Activated CD4-positive, alpha-beta T cell treated with anti-CD3 and anti-CD28 coated beads, Interleukin-2, amount 50 U/mL, for 16 hours (primary cell): Measurements from ENCODE around the gene PITPNC1.

Experiments used
- DNase-seq: peaks from one replicate; pipeline ENCODE4 v3.0.0-alpha.2; 2020

PITPNC1 gene

DNA sequence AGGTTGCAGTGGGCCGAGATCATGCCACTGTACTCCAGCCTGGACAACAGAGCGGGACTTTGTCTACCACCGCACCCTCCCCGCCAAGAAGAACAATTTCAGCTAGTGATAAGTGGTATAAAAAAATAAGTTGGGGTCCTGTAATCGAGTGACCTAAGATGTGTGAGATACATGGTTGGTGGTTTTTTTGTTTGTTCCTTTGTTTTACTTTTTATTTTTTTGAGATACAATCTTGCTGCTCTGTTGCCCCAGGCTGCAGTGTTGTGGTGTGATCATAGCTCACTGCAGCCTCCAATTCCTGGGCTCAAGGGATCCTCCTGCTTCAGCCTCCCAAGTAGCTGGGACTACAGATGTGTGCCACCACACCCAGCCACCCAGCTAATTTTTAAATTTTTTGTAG, 58.7 kb downstream of the PITPNC1 start:
- DNase-seq, result no peak

DNA sequence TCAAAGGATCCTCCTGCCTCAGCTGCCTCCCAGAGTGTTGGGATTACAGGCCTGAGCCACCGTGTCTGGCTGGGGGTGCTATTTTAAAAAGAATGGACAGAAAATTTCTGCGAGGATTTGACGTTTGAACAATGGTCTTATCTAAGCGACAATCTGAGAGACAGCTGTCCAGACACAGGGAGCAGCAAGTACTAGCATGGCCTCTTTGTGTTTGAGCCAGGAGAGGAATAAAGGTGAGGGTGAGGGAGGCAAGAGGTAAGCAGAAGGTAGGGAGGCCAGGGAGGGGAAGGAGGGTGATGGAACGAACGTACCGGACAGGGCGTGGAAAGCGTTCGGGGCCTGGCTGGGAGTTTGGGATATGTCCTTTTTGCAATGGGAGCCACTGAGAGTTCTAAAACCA, 59.2 kb downstream of the PITPNC1 start:
- no peak for DNase-seq

DNA sequence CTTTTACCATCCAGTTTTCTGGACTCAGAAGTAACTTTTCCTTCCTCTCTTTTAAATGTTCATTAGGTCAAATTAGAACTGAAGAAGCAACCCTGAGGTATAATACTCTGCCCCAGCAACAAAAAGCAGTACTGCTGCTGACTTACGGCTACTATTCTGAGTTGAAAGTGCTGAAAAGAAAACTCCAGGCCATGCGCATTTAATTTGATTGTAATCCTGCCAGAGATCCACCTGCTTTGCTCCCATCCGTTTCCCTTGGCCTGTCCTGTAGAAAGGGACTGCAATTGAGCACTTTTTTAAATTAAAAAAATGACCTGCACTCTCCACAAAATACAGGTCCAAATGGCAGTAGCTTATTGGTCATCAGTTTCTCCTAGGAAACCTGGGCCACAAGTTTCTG, 61.6 kb downstream of the PITPNC1 start:
- DNase-seq, result no peak

DNA sequence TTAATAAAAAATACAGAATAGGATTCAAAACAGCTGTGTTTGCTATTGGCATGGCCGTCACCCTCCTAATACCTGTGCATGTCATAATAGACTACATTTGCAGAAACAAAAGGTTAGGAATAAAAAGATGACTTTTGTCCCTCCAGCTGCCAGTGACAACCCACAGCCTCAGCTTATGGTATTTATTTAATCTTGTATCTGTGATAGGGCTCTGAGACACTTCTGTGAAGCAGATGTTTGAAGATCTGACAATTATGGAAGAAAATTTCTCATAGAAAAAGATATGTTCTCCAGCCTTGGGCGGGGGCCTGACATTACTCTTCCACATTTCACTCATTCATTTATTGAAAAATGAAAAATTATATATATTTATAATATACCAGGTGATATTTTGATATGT, 62.2 kb downstream of the PITPNC1 start:
- no peak for DNase-seq

DNA sequence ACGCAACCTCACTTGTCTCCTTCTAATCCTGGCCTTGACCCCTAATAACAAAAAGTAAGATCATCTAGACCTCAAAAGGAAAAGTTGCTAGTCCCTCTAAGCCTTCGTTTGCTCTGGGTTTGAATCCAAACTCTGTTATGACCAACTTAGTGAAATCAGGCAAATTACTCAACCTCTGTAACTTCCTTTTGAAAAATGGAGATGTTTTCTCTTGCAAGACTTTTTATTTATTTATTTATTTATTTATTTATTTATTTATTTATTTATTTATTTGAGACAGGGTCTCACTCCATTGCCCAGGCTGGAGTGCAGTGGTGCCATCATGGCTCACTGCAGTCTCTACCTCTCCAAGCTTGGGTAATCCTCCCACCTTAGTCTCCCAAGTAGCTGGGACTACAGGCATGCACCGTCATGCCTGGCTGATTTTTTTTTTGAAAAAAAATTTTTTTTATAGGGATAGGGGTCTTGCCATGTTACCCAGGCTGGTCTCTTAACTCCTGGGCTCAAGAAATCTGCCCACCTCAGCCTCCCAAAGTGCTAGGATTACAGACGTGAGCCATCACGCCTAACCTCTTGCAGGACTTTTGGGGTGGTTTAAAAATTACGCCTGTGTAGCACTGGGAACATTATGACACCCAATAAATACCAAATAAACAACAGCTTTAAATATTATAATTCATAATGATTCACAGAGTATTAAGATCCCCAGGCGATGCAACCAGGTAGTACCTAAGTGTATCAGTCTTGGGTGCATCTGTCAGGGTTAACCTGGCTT, 63.4 kb downstream of the PITPNC1 start:
- peak; percentile 35 for DNase-seq

DNA sequence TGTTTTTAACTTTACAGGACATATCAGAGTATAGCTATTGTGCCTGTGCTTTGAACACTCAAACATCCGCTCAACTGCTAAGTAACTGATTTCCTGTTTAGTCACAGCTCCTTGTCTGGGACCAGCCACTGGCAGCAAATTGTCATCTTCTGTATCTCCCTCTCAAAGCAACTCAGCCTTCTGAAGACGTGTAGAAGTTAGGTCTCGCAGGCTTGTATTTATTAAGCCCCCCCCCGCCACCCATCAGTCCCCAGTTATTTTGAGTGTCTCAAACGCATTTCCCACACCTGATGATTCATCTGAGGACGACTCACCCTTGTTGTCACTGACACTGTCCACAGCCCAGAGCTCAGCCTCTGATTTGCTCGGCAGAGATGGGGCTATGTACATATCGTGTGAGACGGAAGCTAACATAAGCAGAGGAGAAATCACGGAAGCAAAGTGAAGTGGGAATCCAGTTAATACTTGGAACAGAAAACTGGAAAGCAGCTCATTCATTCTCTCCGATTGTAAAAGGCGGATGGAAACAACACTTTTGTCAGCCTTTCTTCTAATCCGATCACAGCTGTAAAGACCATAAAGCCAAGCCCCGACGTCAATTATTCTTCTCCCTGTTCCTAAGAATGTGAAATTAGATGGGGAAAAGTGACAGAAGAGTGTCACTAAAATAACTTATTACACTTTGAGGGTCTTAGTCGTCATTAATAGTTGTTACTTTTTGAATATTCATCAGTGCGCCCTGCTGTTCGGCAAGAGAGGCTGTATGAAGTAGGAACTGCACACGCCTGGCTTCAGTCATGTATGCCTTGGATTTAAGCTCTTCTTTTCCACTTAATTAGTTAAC, 64.2 kb downstream of the PITPNC1 start:
- DNase-seq, result peak; percentile 87

DNA sequence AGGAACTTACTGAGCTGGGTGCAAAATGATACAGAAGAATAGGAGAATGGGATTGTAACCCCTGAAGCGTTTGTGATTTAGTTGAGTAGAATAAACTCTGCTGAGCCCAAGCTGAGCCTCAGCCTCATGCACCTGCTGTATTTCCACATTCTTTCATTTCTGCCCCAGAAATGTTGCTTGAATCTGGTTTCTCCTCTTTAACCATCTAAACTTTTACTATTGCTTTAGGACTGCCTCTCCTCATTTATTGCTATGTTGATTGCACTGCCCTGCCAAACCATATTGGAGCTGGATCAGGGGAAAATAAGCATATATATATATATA, 64.8 kb downstream of the PITPNC1 start:
- no peak for DNase-seq

DNA sequence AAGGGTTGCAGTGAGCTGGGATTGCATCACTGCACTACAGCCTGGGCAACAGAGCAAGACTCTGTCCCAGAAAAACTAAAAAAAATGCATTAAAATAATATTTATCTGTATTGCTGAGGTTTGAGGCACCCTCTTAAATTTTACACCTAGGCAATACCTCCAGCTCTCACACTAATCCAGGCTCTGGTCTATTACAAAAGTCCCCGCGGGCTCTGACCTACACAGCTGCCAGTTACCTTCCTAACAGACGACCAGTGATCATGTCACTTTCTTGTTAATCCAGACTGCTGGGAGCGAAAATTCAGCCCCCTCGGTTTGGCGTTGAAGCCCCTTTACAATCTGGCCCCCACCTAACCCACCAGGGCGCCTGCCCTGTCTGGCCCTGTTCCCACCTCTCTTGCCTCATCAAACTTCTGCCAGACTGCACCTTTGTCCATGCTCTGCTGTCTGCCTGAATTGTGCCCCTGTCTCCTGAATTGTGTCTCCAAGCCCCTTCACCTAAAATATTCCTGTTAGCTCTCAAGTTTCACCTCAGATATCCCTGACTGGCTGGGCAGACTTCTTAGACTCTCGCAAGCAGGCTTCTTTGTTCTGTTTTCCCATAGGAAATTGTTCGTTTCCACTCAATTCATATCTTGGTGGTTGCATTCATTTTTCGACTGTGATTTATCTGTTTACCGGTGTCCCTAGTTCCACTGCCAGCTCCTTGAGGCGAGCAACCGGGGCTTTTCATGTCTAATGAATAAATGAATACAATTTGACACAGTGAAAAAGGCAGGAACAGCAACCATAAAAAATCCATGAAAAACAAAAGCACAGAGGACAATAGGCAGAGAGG, 65.9 kb downstream of the PITPNC1 start:
- no peak for DNase-seq

DNA sequence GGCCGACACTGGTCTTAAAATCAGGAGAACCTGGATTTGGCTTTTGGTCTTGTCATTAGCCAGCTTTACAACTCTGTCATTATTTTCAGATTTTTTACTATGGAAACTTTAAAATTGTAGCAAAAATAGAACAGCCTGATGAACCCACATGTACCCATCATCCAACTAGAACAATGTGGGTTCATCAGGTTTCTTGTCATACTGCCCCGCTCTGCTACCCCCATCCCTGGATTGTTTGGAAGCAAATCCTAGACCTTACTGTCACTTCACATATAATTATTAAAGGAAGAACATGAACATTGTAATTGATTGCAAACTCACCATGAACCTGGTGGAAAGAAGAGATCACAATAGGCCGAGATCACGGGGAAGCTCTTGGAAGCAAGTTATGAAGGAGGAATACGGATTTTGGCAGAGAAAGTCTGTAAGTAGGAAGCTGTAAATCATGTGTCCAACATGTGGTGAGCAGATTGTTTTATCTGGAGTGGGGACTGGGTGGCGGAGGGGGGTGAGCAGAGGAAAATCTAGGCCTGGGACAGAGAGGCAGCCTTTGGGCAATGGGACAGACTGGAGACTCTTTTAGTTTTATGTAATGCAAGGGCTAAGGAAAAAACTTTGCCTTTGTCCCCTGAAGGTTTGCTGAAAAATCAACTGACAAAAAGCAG, 67.0 kb downstream of the PITPNC1 start:
- DNase-seq, result no peak

DNA sequence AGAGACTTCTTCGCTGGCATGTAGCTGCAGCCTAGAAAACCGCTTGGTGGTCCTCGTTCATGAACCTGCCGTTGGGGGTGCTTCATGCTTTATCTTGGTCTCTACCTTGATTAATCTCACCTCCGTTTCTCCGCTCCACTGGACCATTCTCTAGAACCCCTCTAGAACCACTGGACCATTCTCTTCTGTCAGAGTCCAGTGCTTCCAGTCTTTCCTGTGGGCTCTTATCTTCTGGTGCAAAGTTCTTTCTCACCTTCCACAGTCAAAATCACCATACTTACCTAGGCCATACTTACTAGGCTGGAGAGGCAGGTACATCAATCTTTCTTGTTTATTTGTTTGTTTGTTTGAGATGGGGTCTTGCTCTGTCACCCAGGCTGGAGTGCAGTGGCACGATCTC, 71.4 kb downstream of the PITPNC1 start:
- no peak for DNase-seq

DNA sequence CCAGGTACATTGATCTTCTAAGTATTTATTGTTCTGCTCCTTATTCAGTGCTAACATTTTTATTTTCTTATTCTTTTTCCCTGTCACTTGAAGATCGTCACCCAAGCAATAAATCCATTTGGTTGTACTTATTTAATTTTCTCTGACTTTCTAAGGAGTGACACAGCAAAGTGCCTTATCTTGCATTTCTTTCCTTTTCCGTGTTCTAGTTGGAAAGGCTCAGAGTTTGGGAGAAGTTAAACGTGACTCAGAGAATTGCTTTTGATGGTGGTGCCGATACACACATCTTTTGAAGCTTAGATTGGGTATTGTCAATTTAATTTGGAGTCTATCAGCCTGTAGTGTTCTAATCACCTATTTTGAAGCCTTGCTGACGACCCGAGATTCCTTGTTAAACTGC, 72.0 kb downstream of the PITPNC1 start:
- DNase-seq, result no peak

DNA sequence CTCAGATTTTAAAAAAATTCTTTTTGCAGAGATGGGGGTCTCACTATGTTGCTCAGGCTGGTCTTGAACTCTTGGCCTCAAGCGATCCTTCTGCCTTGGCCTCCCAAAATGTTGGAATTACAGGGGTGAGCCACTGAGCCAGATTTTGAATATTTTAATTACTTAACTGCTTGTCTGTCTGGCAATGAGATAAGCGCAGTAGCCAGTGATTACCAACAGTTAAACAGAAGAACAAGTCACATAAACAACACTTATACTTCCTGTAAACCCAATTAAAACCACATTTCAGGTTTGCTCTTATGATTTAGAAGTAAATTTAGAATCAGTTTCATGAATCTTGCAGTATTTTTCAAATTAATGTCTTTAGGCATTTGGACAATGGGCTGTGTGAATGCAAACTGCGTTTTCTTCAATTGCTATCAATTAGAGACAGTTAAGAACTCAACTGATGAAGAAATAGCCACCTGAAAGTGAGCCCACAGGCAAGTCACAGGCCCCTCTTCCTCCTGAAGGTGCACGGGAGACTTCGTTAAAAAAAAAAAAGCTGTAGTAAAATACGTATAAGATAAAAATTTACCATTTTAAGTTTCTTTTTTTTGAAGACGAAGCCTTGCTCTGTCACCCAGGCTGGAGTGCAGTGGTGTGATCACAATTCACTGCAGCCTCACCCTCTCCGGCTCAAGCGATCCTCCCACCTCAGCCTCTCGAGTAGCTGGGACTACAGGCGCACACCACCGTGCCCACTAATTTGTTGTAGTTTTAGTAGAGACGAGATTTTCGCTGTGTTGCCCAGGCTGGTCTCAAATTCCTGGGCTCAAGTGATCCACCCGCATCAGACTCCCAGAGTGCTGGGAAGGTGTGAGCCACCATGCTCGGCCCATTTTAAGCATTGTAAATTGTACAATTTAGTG, 73.0 kb downstream of the PITPNC1 start:
- DNase-seq, result no peak

DNA sequence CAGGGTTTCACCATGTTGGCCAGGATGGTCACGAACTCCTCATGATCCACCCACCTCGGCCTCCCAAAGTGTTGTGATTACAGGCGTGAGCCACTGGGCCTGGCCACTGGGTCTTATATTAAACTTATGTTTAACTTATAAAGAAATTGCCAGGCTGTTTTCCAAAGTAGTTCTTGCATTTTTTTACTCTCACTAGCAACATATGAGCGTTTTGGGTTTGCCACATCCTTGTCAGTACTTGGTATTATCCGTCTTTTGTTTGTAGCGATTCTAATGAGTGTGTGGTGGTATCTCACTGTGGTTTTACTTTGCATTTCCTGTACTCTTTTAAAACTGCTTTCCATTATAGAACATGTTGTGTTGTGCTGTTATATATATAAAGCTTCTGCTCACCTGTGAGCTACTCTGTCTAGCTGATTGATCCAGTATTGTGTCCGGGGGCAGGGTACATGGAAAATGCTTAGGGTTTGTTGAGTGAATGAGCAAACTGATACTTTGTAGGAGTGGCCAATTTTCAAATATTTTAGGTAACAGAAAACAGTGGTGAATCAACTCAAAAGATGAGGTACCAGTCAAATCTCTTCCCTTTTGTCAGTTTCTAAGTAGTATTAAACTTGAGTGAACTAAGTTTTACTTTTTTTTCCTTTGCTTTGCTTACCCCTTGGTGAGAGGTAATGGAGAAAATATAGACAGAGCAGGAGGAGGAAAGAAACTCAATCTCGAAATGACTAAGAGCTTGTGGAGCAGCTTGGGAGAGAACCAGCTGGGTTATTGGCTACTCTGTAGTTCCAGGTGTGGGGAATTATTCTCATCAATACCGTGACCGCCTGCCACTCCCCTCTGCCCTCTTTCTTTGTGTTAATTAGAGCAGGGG, 75.8 kb downstream of the PITPNC1 start:
- peak; percentile 71 for DNase-seq

DNA sequence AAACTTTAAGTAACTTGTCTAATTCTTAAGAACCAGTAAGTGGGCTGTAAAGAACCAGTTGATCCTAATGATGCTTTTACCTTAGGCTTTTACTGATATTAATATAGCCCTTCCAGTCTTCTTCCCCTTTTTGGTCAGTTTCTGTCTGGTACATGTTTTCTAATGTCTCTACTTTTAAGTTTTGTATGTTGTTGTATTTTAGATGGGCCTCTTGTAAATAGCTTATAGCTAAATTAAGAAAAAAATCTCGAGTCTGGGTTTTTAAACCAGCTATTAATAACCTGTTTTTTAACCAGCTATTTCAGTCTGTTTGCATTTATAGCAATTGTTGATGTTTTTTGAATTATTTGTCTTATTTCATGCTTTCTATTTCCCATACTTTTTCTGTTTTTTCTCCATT, 79.0 kb downstream of the PITPNC1 start:
- DNase-seq, result no peak

DNA sequence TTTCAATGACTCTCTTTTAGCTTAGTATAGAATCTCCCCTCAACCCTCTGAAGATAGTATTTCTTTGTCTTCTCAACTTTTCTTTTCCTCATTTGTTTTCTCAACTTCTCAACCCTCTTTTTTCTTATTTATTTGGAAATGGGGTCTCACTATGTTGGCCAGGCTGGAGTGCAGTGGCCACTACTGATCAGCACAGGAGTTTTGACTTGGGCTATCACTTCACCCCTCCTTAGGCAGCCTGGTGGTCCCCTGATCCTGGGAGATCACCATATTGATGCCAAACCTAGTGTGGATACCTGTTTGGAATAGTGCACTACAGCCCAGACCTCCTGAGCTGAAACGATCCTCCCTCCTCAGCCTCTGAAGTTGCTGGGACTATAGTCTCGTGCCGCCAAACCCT, 79.8 kb downstream of the PITPNC1 start:
- DNase-seq, result no peak

DNA sequence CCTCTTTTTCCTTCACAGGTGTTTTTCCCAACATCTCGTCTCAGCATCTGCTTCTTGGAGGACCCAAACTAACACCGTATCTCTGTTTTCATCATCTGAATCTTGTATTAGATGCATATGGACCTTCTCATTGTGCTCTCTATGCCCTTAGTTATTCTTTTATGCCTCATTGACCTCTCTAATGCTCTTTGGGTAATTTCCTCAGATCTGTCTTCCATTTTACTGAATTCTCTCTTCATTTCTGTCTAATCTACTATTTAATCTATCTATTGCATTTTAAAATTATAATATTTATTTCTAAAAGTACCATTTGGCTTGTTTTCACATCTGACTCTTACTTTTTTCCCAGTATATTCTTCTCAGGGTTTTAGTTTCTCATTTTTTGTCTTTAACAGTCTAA, 81.1 kb downstream of the PITPNC1 start:
- DNase-seq, result no peak

DNA sequence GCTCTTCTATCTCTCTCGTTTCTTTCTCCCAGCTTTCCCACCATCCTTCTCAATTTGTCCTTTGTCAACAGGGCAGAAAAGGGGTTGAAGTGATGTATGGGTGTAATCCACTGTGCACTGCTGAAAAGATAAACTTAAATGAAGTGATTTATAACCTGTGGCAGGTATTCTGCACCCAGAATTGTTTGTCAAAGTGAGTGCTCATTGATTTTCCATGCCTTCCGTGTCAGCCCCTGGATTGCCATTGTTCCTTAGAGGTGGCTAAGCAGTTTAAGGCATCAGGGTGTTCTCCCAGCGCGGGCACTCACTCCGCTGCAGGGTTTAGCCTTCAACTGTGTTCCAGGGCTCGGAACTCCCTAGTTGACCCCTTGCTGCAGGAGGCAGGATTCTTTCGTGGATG, 82.9 kb downstream of the PITPNC1 start:
- DNase-seq, result no peak

DNA sequence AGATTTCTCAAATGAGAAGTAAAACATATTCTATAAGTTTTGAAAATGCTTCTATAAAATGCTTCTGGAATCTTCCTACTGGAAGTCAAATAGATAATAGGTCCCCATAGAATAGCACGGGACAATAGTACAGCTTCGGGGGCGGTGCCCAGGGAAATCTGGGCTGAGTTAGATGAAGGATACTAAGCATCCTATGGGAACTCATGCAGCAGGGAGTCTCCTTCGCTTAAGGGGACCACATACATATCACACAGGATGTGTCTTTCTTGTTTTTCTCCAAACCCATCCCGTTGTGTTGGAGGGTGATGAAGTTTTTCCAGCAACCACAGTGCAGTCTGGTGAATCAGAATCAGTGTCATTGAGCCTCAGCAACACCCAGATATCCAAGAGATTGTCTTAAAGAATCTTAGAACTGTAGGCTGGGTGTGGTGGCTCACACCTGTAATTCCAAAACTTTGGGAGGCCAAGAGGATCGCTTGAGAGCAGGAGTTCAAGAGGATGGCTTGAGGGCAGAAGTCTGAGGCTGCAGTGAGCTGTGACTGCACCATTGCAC, 84.2 kb downstream of the PITPNC1 start:
- no peak for DNase-seq

DNA sequence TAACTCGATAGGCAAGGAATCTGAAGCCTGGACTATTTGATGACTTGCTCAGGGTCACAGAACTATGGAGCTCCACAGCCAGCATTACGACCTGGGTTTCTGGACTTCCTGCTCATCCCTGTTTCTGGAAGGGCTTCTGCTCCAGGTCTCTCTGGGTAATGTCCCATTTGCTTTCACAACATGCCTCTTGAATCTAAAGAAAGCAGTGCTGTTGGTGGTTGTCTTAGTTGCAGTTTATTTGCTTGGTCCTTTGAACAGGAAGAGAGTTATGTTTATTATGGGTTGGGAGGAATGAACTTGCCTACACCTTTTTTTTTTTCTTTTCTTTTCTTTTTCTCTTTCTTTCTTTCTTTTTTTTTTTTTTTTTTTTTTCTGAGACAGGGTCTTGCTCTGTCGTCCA, 84.8 kb downstream of the PITPNC1 start:
- no peak for DNase-seq

DNA sequence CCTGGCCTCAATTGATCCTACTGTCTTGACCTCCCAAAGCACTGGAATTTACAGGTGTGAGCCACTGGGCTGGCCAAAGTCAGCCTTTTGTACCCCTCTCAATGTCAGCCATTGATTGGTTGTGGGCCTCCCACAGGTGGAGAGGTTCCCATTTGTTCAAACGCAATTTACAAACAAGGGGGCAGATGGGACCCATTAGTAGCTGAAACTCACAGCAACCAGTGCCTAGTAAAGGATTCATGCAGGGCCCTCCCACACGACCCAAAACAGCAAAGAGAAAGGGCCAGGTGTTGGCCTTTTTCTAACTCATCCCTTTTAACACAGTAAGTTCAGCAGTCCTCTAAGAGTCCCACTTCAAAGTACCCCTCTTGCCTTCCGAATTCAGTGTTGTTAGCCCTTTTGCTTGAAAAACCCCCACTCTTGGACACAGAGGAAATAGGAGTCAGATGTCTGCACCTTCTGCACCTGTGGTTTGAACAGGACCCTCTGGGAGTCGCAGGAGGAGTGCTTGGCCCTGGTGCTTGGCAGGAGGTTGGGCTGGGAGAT, 89.2 kb downstream of the PITPNC1 start:
- no peak for DNase-seq
